ELF-1 (cell line): ENCODE results near the gene ABHD16A.

ENCODE experiments used
- DNase-seq: peaks from one replicate; pipeline ENCODE4 v3.0.0-alpha.2; 2016; ENCODE audit warnings: low read depth, low spot score

The ABHD16A gene

DNA sequence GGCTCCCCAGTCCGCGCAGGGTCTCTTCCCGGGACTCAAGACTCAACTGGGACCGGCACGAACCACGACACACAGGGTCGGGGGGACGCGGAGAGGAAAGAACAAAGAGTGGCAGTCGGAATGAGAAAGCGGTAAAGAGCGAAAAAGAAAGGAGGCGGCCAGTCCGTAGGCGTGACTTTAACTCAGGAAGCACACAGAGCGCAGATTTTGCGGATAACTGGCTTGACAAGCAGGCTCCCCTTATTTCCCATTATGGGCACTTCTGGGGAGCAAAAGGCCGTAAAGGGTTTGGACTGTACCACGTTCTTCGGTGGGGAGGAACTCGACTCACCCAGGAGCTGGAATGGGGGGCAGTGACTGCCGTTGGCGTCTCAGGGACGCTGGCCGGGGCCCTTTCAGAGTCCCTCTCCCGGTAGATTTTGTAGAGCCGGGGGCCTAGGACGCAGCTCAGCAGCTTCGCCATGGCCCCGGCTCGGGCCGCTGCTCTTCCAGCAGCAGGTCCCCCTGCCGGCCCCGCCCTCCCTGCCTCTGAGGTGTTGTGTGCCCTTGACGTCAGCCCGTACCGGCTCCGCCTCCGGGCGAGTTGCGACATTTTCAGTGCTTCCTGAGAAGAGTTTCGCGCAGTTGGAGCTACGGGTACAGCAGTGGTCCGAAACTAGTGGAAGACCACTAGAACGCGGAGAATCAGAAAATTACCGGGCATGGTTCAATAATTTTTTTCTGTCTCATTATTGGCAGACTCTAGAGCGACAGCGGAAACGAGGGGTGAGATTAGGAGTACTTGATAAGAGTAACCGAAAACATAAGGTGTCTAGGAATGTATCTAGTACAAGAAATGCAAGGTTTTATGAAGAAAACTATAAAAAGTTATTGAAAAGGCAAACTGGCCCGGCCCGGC lies at the start of gene ABHD16A:
ABHD16A (minus strand) TSS at position 506 of the 898 bp plus-strand sequence; CDS start at position 463, 43 bp downstream.
- DNase-seq, result peak; percentile 98

GRCh38 chr6:31752739-31753319 lies 49.7 kb upstream of the ABHD16A start:
- no peak for DNase-seq

DNA sequence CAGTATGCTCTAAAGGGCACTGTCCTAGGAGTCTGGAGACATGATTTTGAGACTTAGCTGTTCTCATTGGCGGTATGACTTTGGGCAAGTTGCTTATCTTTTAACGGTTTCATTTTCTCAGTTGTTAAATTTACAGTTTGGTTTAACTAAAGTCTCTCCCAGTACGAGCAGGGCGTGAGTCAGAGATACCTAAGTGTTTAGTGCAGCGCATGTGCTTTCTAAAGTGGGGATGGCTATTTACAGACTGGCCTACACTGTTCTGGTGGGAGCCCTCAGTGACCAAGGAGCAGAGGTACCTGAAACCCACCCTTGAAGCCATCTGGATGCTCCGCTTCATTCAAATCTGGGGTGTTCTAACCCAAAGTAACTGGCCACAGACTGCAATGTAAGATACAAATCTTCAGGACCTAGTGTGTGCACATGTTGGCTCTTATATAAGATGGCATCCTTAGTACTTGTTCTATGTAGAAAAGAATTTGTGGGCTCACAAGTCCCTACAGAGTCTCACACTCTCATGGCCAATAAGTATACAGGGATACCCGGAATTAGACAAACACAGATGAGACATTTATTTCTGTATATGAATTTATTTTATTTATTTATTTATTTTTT lies 47.4 kb upstream of the ABHD16A start:
- DNase-seq, result no peak

- no peak for DNase-seq
Measured at GRCh38 chr6:31749301-31750036, 46.3 kb upstream of the ABHD16A start.

- DNase-seq, result no peak
Measured at GRCh38 chr6:31744422-31744821, 41.3 kb upstream of the ABHD16A start.

- DNase-seq, result no peak
Measured at GRCh38 chr6:31742894-31743293, 39.8 kb upstream of the ABHD16A start.

DNA sequence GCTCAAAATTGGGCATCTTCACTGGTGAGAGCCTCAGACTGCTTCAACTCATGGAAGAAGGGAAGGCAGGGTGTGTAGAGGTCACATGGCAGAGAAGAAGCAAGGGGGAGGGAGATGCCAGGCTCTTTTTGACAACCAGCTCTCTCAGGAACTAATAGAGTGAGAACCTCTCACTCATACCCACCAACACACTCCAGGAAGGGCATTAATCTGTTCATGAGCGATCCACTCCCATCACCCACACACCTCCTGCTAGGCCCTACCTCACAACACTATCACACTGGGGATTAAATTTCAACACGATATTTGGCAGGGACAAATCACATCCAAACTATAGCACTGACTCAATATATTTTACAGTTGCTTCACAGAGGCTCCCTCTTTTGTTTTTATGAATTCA lies 38.7 kb upstream of the ABHD16A start:
- no peak for DNase-seq

- DNase-seq, result no peak
Measured at GRCh38 chr6:31740397-31741223, 37.5 kb upstream of the ABHD16A start.

DNA sequence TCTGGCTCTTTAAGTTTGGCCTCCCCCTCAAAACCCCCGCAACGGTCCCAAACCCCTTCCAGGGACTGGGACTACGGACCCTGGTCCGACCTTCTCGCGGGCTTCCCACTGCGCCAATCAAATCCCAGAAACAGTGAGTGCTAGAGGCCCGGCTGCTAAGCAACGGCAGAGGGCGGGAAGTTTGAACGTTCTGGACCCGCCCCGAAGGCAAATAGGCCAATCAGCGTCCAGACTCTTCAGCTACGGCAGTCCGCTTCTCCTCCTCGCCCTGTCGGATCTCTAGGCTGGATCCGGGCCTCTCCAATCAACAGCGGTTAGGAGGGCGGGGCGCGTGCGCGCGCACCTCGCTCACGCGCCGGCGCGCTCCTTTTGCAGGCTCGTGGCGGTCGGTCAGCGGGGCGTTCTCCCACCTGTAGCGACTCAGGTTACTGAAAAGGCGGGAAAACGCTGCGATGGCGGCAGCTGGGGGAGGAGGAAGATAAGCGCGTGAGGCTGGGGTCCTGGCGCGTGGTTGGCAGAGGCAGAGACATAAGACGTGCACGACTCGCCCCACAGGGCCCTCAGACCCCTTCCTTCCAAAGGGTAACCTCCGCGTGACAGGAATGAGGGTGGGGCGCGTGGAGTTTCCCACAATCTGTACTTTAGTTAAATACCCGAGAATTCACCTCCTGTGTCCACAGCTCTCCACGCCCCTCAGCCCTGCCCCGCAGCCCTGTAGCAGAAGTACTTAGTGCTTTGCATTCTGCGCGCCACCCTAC lies 36.7 kb upstream of the ABHD16A start, which contains the start of gene MSH5:
MSH5 (plus strand) TSS at position 367 of the 758 bp plus-strand sequence. CDS start 462 bp downstream, outside the sequence.
- peak; percentile 100 for DNase-seq

DNA sequence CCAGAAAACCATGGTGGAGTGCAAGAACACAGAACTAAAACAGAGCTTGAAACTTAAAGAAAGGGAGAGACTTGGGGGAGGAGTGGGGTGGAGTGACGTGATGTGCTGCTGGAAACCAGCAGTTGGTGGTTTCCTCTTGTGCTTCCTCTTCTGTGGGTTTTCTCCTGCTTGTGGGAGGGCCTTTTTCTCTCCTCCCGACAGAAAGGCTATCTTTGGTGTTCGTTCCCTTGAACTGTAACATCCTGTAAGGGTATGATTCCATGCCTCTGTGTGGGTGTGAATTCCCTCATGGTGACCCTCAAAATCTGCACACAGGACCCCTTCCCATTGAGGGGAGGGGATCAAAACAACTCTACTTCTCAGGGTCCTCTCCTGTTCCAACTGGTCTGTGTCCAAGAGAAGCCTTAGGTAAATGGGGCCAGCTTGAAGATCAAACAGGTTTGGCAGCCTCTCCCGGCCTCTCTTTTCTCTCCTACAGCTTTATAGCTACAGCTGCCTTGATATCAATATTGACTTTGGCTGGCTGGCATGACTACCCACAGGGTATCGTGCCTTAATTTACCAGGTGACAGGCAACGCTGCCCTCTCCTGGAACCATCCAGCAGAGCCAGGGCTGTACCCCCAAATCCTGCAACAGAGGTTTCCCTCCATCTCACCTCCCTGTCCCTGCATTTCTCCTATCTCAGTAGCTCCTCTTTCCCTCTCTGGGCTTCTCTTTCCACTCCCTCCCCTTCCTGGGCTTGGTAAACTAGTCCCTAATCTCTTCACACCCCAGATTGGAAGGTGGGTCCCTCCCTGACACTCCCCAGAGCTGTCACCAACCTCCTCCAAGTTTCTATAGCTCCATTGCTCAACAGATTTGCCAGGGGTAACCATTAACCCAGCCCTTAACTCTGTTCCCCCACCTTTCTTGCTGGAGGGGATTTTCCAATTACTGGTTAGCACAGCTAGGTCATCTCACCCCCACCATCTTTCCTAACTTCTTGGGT lies 35.2 kb upstream of the ABHD16A start:
- peak; percentile 44 for DNase-seq

DNA sequence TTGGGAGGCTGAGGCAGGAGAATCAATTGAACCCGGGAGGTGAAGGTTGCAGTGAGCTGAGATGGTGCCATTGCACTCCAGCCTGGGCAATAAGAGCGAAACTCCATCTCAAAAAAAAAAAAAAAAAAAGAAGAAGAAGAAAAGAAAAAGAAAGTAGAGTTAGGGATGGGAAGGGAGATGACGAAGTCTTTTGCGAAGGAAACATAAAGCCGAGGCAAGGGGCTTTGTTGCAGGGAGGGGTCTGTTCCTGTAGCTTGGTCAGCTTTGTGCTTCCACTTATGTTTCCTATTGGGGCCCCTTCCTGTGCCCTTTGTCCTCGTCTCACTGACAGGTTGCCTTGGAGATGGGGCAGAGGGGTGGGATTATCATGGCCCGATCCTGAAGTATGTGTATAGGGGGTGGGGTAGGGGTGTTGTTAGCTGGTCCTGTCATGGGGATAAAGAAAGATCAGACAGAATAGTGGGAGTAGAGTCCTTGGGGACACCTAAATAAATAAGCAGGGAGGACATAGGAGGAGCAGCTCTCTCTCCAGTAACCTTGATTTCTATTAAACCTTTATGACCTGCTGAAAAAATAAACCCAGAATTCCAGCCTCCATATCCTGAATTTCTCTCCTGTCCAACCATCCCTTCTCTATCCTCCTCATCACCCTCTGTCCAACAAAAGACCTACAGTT lies 34.3 kb upstream of the ABHD16A start:
- no peak for DNase-seq

DNA sequence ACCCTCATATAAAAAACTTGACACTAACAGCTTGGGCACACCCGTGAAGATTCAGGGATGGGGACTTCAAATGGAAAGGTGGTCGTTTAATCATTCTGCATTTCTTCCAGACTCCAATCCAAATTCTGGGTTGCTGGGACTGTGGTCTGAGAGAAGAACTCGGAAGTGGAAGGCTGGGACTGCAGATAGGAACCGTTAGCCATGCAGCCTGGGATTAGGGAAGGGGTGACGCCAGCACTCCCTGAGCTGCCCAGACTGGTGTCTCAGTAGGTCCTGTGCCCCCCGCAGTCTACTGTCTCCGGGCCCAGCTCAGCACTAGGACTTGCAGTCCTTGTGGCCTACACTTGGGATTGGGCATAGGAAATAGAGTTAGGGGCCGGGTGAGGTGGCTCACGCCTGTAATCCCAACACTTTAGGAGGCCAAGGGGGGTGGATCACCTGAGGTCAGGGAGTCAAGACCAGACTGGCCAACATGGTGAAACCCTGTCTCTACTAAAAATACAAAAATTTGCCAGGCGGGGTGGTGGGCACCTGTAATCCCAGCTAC lies 33.7 kb upstream of the ABHD16A start:
- DNase-seq, result peak; percentile 10

DNA sequence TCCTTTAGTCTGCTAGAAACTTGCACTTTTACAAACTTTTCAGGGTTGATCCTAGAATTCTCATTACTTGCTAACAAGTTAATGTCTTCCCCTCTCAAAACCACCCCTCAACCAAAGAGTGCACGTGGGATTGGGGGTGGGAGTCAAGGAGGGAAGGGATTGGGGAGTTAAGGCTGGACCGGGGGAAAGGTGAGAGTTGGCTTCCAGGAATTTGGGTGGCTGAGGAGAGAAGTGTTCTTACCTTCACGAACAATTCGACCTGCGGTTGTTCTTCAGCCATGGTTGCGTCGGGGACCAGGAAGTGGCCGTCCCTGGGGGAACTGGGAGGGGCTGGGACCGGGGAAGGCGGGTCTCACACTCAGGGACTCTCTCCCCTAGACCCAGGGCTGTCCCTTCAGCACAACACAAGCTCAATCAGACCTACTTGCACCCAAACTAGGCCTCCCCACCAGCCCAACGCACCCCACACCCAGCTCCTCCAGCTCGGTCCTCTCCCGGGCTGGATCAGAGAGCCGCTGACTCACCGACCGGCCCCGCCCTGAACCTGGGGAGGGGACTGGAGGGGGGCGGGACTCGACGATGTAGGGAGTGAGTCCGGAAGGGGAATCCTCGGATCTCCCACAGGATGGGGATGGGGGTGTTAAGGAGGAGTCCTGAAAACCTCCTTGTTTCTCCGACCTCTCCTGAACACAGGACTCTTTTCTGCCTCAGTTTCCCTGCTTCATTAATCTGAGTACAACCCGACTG lies 33.1 kb upstream of the ABHD16A start, which contains the start of gene CLIC1:
CLIC1 (minus strand) TSS at position 510 of the 747 bp plus-strand sequence; CDS start at position 280, 230 bp downstream.
- peak; percentile 77 for DNase-seq

GRCh38 chr6:31734821-31735406 lies 31.8 kb upstream of the ABHD16A start:
- DNase-seq, result peak; percentile 75

DNA sequence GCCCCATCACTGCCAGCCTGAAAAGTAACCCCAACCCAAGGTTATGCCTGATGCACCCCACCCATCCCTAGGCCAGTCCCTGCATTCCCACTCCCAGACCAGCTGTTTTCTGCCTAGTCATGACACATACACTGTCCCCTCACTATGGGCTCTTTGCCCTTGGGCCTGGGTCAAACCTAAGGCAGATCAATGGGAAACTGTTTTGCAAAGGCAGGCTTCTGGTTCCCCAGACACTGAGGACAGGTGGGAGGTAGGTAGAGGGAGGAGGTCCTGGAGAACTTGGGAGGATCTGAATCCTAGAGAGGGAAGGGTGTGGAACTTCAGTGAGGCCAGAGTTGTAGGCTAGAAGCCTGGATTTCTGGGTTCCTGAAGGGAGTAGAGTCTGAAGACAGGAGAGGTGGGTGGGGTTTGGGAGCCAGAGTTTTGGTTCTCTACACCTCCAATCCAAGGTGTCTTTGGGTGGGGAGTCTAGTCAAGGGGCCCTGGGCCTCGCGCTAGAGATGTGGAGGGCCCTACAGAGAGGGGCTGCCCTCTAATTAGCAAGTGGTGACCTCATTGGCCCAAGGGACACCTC lies 31.2 kb upstream of the ABHD16A start:
- DNase-seq, result no peak

GRCh38 chr6:31733734-31734133 lies 30.6 kb upstream of the ABHD16A start:
- no peak for DNase-seq
